ENCODE data around the gene ERCC6L2. TPM values are rescaled to one million over a fixed set of nuclear protein-coding genes. Genes with fewer than 3 reads are reported as not detected.
A peak's percentile ranks its signal among the peaks of the same experiment; 100 is the strongest.

The ERCC6L2 gene
- polyA plus RNA-seq, 12 donors: 23.5 to 40.1 (median 31.2) TPM; not detected in 1

GRCh38 chr9:95923794-95924193 lies 48.3 kb downstream of the ERCC6L2 start:
- no peak for DNase-seq

DNA sequence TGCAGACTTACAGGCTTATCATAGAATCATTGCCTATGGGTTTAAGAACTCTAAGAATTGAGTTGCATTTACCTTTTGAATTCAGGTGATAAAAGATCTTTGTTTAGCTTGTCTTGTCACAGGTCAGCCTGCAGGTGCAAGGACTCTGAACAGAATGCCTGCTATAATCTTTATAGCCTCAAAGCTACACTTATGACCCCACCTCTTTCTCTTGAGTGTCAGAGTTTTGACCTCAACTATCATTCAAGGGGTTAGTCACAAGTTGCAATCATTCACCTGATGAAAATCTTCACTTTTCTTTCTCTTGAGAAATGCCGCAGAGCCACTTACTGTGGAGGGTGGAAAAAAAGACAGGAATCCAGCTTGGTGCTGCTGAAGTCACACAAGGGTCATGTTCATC lies 49.5 kb downstream of the ERCC6L2 start:
- no peak for DNase-seq

- DNase-seq: no peak
These were observed 51.9 kb downstream of the ERCC6L2 start for GRCh38 chr9:95927271-95928004.

DNA sequence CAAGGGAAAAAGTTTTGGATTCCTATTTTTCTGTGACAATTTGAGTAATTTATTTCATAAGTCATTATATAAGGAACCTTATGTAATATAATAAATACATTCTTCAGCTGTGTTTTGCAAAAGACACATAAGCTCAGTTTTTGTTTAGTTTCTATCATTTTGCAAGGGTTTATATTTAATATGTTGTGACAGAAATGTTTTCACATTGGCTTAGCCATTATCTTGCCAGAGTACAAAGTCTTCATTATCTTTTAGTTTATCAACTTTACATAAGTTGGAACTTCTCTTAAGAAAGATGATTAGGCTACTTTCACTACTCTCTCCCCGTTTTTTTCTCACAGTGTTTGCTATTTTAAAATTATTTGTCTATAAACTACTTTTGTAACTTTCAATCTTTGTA lies 54.8 kb downstream of the ERCC6L2 start:
- no peak for DNase-seq

- no peak for DNase-seq
These were observed 60.5 kb downstream of the ERCC6L2 start for GRCh38 chr9:95935861-95936578.

DNA sequence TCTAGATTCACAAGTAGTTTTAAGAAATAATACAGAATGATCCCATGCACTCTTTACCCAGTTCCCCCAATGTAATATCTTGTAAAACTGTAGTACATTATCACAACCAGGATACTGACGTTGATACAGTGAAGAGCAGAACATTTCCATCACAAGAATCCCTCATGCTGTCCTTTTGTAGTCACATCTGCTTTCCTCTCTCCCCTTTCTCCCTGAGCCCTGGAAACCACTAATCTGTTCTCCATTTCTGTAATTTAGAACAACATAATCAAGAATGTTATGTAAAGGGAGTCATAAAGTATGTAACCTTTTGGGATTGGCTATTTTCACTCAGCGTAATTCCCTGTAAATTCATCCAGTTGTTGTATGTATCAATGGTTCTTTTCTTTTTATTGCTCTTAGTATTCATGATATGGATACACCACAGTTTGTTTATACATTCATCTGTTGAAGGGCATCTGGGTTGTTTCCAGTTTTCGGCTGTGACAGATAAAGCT lies 61.1 kb downstream of the ERCC6L2 start:
- no peak for DNase-seq

- no peak for DNase-seq
These were observed 61.6 kb downstream of the ERCC6L2 start for GRCh38 chr9:95937131-95937530.

GRCh38 chr9:95938724-95939123 lies 63.2 kb downstream of the ERCC6L2 start:
- no peak for DNase-seq

GRCh38 chr9:95939472-95939871 lies 64.0 kb downstream of the ERCC6L2 start:
- no peak for DNase-seq

DNA sequence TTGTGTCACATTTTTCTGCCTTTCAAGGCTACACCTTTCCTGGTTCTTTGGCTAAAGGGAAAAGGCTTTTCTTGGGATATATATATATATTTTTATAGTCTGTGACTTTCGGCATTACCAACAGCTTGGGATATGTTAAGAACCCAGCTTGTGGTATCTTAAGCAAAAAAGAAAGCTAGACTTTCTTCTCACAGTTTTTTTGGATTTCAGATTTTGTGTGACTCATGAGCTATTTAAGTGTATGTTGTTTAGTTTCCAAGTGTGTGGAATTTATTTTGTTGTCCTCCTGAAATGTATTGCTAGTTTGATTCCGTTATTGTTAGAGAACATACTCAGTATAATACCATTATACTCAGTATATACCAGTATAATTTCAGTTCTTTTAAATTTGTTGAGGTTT lies 64.8 kb downstream of the ERCC6L2 start:
- no peak for DNase-seq

DNA sequence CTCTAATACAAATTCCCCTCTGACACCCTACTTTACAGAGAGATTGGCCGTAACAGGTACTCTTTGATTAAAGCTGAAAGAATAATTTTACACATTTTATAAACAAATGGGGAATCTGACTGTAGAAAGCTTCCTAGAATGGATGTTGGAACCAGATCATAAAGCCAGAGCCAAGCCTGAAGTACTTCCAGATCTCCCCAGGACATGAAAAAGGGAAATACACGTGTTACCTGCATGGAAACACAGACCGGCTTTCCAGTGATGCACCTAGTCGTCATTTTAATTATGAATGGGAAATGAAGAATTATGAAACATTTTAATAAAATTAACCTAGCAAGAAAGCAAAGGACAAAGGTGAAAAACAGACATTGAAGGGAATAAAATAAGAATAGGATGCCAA lies 66.5 kb downstream of the ERCC6L2 start:
- no peak for DNase-seq

- DNase-seq: no peak
These were observed 71.6 kb downstream of the ERCC6L2 start for GRCh38 chr9:95947118-95947517.

GRCh38 chr9:95952471-95952870 lies 77.0 kb downstream of the ERCC6L2 start:
- no peak for DNase-seq

GRCh38 chr9:95953986-95954385 lies 78.5 kb downstream of the ERCC6L2 start:
- no peak for DNase-seq

DNA sequence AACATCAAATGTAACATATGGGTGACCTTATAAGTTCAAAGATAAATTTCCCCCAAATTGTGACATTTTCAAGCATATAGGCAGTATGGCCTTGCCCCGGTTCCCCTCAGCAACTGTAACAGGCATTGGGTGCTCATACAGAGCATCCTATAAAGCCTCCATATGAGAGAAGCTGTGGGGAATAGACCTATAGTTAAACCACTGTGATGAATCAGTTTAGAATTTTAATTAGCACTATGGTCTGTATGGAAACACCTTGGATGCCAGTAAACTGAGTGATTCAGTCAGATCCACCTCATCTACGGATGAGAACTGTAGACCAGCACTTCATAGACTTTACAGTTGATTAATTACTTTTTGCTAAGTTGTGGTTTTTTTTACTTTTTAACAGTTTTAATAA lies 79.4 kb downstream of the ERCC6L2 start:
- no peak for DNase-seq

- DNase-seq: no peak
These were observed 87.4 kb downstream of the ERCC6L2 start for GRCh38 chr9:95962936-95963335.

DNA sequence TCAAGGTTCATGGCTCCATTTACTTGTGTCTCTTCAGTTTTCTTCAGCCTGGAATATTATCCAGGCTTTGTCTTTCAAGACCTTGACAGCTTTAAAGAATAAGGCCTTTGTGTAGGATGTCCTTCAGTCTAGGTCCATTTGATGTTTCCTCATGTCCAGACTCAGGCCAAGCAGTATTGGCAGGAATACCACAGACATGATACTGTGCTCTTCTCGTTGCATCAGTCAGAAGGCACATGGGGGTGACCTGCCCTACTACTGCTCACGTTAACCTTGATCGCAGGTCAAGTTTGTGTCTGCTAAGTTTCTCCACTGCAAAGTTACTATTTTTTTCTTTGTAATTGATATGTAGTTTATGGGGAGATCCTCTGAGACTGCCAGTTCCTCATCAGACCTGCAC lies 88.2 kb downstream of the ERCC6L2 start:
- no peak for DNase-seq

GRCh38 chr9:95966306-95966705 lies 90.8 kb downstream of the ERCC6L2 start:
- peak; percentile 52 for DNase-seq

DNA sequence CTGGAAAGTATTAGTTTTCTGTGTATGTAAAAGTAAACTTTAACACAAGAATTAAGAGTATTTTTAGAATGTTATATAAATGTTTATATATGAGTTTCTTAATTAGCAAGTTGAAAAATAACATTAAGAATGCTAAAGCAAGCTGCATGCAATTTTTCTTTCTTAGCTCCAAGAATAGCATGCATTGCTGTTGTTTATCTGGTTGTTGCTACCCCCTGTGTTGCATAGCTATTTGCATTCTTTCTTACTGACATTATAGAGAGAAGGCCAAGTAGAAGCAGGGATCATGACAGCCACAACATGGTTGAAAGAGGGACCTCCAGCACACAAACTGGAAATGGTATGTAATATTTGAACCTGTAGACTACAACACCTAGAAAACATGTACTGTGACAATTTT lies 94.8 kb downstream of the ERCC6L2 start:
- no peak for DNase-seq

- DNase-seq: no peak
These were observed 96.3 kb downstream of the ERCC6L2 start for GRCh38 chr9:95971815-95972214.

GRCh38 chr9:95974389-95974788 lies 98.9 kb downstream of the ERCC6L2 start:
- no peak for DNase-seq

DNA sequence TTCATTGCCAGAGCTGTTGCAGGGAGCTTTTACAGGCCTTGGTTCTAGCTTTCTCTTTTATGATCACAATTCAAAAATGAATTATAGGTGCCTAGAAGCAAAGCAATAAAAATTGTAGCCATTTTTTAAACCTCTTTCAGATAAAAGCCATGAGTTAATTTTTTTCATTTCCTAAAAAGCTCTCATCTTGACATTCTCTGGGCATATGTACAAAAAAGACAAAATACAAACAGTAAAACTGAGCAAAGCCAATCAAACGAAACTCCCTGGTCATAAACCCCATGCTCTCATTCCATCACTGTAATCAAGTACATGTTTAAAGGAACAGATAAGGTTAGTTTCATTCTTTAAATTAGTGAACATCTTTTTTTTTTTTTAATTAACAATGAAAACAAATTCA lies 101.9 kb downstream of the ERCC6L2 start:
- no peak for DNase-seq

- DNase-seq: no peak
These were observed 102.6 kb downstream of the ERCC6L2 start for GRCh38 chr9:95978106-95978505.

All from muscle of arm (tissue), 12 donors.